Activated naive CD4-positive, alpha-beta T cell treated with anti-CD3 and anti-CD28 coated beads, Interleukin-2, amount 50 U/mL, for 16 hours (primary cell): ENCODE results near the gene GFAP.

Source experiments
- DNase-seq: peaks from one replicate; pipeline ENCODE4 v3.0.0-alpha.2; 2020

Gene GFAP

GRCh38 chr17:44894642-44895041 is 20.7 kb downstream of the GFAP start:
- DNase-seq, result no peak

GRCh38 chr17:44892250-44892649 is 23.1 kb downstream of the GFAP start:
- DNase-seq, result no peak

- no peak for DNase-seq
Observed at GRCh38 chr17:44889003-44889402, 26.3 kb downstream of the GFAP start.

- DNase-seq, result no peak
Observed at GRCh38 chr17:44887971-44888954, 27.0 kb downstream of the GFAP start.

GRCh38 chr17:44887016-44887415 is 28.3 kb downstream of the GFAP start:
- no peak for DNase-seq

- DNase-seq, result no peak
Observed at GRCh38 chr17:44884941-44885340, 30.4 kb downstream of the GFAP start.

GRCh38 chr17:44881145-44881544 is 34.2 kb downstream of the GFAP start:
- DNase-seq, result no peak

GRCh38 chr17:44880062-44880461 is 35.2 kb downstream of the GFAP start:
- DNase-seq, result no peak

GRCh38 chr17:44879376-44879775 is 35.9 kb downstream of the GFAP start:
- no peak for DNase-seq

GRCh38 chr17:44878627-44879221 is 36.6 kb downstream of the GFAP start:
- peak; percentile 20 for DNase-seq

GRCh38 chr17:44877121-44877520 is 38.2 kb downstream of the GFAP start:
- DNase-seq, result no peak

- DNase-seq, result no peak
Observed at GRCh38 chr17:44875761-44876160, 39.5 kb downstream of the GFAP start.

- DNase-seq, result no peak
Observed at GRCh38 chr17:44872131-44872768, 43.0 kb downstream of the GFAP start.

- DNase-seq, result no peak
Observed at GRCh38 chr17:44871556-44871955, 43.7 kb downstream of the GFAP start.

- DNase-seq, result no peak
Observed at GRCh38 chr17:44867841-44868240, 47.5 kb downstream of the GFAP start.

GRCh38 chr17:44865931-44866330 is 49.4 kb downstream of the GFAP start:
- DNase-seq, result no peak

- peak; percentile 65 for DNase-seq
Observed at GRCh38 chr17:44865231-44865660, 50.1 kb downstream of the GFAP start.

- DNase-seq, result no peak
Observed at GRCh38 chr17:44864831-44865230, 50.5 kb downstream of the GFAP start.

GRCh38 chr17:44863061-44863918 is 52.0 kb downstream of the GFAP start:
- no peak for DNase-seq

- no peak for DNase-seq
Observed at GRCh38 chr17:44862278-44862914, 52.9 kb downstream of the GFAP start.

GRCh38 chr17:44859701-44860100 is 55.6 kb downstream of the GFAP start:
- no peak for DNase-seq

GRCh38 chr17:44854192-44854591 is 61.1 kb downstream of the GFAP start:
- no peak for DNase-seq
